GM12874 (cell line): ENCODE data around the gene CHMP1A.

Source experiments
- TF ChIP-seq, protein P1 (sequence below): IDR thresholded peaks from 2 replicates; pipeline ENCODE4 v1.5.1; 2011; ENCODE audit warnings: low read depth, mild to moderate bottlenecking, control low read depth, low read length, moderate library complexity; ENCODE audit not compliant: insufficient read depth

CHMP1A gene

GRCh38 chr16:89700100-89700648 is 42.7 kb upstream of the CHMP1A start:
- TF ChIP-seq, protein P1, sequence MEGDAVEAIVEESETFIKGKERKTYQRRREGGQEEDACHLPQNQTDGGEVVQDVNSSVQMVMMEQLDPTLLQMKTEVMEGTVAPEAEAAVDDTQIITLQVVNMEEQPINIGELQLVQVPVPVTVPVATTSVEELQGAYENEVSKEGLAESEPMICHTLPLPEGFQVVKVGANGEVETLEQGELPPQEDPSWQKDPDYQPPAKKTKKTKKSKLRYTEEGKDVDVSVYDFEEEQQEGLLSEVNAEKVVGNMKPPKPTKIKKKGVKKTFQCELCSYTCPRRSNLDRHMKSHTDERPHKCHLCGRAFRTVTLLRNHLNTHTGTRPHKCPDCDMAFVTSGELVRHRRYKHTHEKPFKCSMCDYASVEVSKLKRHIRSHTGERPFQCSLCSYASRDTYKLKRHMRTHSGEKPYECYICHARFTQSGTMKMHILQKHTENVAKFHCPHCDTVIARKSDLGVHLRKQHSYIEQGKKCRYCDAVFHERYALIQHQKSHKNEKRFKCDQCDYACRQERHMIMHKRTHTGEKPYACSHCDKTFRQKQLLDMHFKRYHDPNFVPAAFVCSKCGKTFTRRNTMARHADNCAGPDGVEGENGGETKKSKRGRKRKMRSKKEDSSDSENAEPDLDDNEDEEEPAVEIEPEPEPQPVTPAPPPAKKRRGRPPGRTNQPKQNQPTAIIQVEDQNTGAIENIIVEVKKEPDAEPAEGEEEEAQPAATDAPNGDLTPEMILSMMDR, result peak; percentile 57

- TF ChIP-seq, protein P1, result no peak
Observed at GRCh38 chr16:89697616-89698331, 40.3 kb upstream of the CHMP1A start.

- TF ChIP-seq, protein P1, result no peak
Observed at GRCh38 chr16:89697161-89697615, 39.7 kb upstream of the CHMP1A start.

DNA sequence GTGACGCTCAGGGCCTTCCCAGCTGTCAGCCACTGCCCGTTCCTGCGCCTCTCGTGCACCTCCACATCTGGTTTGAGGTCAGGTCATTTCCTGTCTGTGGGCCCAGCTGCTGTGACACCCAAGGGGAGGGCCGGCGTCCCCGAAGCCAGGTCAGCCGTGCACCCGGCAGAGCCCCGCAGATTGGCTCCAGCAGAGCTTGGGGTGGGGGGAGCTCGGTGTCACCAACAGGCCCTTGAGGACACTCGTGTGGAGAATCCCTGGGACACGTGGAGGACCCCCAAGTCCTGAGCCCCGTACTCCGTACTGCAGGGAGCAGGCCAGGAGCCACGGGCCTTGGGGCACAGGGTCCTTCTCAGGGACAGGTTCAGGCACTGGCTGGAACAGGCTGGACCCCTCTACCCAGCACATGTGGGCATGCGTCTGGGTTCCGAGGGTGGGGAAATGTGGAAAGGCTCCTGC is 39.2 kb upstream of the CHMP1A start:
- TF ChIP-seq, protein P1, result no peak

DNA sequence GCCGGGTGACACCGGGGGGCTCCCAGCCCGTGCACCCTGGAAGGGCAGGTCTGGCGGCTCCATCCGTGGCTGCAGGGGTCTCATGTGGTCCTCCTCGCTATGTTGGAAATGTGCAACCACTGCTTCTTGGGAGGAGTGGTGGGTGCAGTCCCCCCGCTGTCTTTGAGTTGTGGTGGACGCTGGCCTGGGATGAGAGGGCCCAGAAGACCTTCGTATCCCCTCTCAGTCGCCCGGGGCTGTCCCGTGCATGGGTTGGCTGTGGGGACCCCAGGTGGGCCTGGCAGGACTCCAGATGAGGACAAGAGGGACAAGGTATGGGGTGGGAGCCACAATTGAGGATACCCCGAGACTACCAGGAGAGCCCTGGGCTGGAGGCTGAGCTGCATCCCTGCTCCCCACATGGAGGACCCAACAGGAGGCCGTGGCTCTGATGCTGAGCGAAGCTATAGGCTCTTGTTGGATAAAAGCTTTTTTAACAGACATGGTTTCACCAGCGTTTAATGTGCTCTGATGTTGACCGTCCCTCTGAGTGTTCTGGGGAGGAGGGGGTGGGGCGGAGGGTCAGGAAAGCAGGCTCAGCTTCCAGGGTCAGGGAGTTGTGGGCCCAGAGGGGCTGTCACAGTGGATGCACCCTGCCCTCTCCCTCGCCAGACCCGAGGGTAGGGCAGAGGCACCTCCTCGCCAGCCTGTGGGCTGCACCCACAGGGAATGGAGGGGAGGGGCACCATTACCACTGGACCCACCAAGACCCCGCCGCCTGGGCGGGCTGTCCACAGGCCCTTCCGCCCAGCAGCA is 38.6 kb upstream of the CHMP1A start:
- TF ChIP-seq, protein P1, result no peak

DNA sequence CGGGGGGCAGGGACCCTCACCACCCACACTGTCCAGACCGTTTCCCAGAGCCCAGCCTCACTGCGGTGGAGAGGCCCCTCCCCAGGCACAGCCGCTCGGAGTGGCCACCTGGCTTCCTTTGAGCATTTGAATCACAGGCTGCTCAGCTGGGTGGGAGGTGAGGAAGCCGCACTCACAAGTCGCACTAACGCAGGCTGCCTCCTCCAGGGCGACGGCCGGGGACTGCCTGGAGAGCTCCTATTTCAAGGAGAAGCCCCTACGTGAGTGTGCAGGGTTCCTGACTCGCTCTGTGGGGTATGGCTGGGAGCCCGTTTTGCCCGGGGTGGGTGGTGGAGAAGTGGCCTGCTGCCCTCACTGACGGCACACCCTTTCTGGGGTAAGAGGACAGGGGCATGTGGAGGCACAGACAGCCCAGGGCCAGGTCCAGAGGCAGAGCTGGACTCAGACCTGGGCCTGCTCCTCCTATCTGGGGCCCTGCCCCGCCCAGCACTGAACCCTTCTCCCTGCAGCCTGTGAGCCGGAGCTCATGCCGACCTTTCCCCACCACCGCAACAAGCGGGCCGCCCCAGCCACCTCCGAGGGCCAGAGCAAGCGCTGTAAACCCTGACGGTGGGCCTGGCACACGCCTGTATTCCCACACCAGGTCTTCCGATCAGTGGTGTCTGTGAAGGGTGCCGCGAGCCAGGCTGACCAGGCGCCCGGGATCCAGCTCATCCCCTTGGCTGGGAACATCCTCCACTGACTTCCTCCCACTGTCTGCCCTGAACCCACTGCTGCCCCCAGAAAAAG is 37.8 kb upstream of the CHMP1A start:
- TF ChIP-seq, protein P1, result no peak
